Measurements from ENCODE around the gene ALDH18A1. TPM values are rescaled to one million over a fixed set of nuclear protein-coding genes. Genes with fewer than 3 reads are reported as not detected.
"Not testable (repeated sequence)": the region's sequence is repeated elsewhere in the genome, so short reads cannot be mapped to it uniquely, and the experiment has no call there.

Gene ALDH18A1
- total RNA-seq, 1 donor from 2014 or later: 25.3 TPM

DNA sequence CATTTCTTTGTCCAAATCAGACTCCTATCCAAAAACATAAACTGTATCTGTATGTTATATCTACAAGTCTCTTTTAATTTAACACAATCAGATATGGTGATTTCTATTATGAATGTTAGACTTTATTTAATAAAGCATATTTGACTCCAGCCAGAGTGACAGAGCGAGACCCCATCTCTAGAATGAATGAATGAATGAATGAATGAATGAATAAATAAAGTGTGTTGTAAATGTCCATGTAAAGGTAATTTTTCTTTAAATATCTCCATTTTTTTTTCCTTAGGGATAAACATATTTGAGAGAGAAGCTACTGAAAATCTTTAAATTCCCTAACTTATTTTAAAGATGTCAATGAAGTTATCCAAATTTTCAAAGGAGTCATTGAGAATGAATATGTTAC, 18.1 kb upstream of the ALDH18A1 start:
- Histone ChIP-seq H3K27me3 (ENCODE audit: low read depth) (no peaks in the 10 kb centered on the region), H3K27ac (no peak overlapping the region), H3K4me3 (no peak overlapping the region), H3K36me3 (peaks cover 52% of the 10 kb centered on the region), H3K9me3 (no peaks in the 10 kb centered on the region), H3K4me1 (no peaks in the 10 kb centered on the region)
- ATAC-seq (no peak), DNase-seq (no peak)
- TF ChIP-seq, protein P1, sequence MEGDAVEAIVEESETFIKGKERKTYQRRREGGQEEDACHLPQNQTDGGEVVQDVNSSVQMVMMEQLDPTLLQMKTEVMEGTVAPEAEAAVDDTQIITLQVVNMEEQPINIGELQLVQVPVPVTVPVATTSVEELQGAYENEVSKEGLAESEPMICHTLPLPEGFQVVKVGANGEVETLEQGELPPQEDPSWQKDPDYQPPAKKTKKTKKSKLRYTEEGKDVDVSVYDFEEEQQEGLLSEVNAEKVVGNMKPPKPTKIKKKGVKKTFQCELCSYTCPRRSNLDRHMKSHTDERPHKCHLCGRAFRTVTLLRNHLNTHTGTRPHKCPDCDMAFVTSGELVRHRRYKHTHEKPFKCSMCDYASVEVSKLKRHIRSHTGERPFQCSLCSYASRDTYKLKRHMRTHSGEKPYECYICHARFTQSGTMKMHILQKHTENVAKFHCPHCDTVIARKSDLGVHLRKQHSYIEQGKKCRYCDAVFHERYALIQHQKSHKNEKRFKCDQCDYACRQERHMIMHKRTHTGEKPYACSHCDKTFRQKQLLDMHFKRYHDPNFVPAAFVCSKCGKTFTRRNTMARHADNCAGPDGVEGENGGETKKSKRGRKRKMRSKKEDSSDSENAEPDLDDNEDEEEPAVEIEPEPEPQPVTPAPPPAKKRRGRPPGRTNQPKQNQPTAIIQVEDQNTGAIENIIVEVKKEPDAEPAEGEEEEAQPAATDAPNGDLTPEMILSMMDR (IDR thresholded peaks at IDR 0.05): no peak
- intact Hi-C loops (cut with DNase I): no loop called here

DNA sequence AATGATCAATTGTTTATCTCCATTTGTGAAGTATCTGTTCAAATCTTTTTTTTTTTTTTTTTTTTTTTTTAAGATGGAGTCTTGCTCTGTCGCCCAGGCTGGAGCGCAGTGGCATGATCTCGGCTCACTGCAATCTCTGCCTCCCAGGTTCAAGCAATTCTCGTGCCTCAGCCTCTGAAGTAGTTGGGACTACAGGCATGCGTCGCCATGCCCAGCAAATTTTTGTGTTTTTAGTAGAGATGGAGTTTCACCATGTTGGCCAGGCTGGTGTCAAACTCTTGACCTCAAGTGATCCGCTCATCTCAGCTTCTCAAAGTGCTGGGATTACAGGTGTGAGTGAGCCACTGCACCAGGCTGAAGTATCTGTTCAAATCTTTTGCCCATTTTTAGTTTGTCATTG, 16.1 kb upstream of the ALDH18A1 start:
- DNase-seq; H3K4me3 ChIP-seq; intact Hi-C loops (cut with DNase I); ATAC-seq; H3K4me1 ChIP-seq; H3K9me3 ChIP-seq; H3K27ac ChIP-seq; H3K27me3 ChIP-seq (ENCODE audit: low read depth): not testable (repeated sequence)
- peaks cover 44% of the 10 kb centered on the region for H3K36me3 ChIP-seq

DNA sequence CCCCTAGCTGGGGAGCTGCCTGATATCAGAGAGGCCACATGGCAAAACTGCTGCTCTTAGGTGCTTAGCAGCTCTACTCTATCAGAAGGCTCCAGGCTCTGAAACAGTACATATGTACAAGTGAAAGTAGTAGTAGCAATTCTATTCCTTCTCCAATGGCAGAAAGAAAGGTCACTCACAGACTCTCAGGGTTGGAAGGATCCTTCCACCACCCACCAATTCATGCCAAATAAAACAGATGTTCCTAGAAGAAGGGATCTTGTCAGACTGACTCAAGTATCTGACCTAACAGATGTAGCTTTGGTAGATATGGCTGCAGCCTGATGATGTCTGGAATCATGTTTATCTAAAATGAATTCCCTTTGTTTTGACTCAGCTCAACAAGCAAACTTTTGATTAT, 8.0 kb upstream of the ALDH18A1 start:
- H3K36me3 ChIP-seq: peaks cover 21% of the 10 kb centered on the region
- no peak overlapping the region for H3K4me3 ChIP-seq
- no peak overlapping the region for H3K27ac ChIP-seq
- H3K4me1 ChIP-seq: no peaks in the 10 kb centered on the region
- no peaks in the 10 kb centered on the region for H3K27me3 ChIP-seq (ENCODE audit: low read depth)
- intact Hi-C loops (cut with DNase I): no loop called here
- no peak for ATAC-seq
- no peak for DNase-seq
- H3K9me3 ChIP-seq: no peaks in the 10 kb centered on the region
- TF ChIP-seq, protein P1 (IDR thresholded peaks at IDR 0.05): no peak

DNA sequence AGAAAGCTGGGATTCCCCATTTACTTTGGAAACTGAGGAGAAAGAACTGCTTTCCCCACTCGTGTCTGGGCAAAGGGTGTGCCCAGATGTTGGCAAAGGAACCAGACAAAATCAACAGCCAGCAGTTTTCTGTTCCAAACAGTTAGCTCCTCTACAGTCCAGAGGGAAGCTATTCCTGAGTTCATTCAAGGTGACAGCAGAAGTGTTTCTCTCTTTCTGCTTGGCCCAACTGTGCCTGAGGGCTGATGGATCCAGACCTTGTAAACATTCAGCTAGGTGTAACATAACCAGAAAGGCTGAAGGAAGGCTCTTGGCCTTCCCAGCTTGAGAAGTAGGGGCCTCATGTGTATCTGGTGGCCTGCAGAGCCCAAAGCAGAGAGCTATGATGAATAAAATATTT, 7.0 kb upstream of the ALDH18A1 start:
- Histone ChIP-seq H3K36me3 (peaks cover 12% of the 10 kb centered on the region), H3K4me1 (no peaks in the 10 kb centered on the region), H3K9me3 (no peaks in the 10 kb centered on the region), H3K27ac (no peak overlapping the region), H3K27me3 (ENCODE audit: low read depth) (no peaks in the 10 kb centered on the region), H3K4me3 (no peak overlapping the region)
- intact Hi-C loops (cut with DNase I): no loop called here
- ATAC-seq (peak in 1 of 2 donors; percentile 21), DNase-seq (no peak)
- TF ChIP-seq, protein P1 (IDR thresholded peaks at IDR 0.05): no peak

DNA sequence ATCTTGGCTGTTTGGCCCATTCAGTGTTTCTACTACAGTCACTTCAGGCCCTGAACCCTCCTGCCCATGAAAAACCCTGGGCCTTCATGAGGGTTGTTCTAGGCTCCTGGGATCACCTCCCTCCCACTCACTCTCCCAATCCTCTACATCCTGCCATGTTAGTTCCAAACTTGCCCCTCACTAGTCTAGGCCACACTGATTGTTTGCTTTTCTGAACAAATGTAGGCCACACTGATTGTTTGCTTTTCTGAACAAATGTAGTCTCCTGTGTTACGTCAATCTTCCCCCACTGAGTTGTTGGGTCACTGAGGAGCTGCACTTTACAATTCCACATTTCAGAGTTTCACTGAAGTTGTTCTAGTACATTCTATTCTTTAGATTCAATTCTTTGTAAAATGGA, 5.3 kb upstream of the ALDH18A1 start:
- Histone ChIP-seq H3K36me3 (peaks cover 12% of the 10 kb centered on the region), H3K27me3 (ENCODE audit: low read depth) (no peaks in the 10 kb centered on the region), H3K4me3 (no peak overlapping the region), H3K27ac (no peak overlapping the region), H3K9me3 (no peaks in the 10 kb centered on the region), H3K4me1 (peaks cover 6% of the 10 kb centered on the region)
- intact Hi-C loops (cut with DNase I): no loop called here
- ATAC-seq: peak in 1 of 2 donors; percentile 40
- no peak for DNase-seq
- TF ChIP-seq, protein P1 (IDR thresholded peaks at IDR 0.05): no peak

DNA sequence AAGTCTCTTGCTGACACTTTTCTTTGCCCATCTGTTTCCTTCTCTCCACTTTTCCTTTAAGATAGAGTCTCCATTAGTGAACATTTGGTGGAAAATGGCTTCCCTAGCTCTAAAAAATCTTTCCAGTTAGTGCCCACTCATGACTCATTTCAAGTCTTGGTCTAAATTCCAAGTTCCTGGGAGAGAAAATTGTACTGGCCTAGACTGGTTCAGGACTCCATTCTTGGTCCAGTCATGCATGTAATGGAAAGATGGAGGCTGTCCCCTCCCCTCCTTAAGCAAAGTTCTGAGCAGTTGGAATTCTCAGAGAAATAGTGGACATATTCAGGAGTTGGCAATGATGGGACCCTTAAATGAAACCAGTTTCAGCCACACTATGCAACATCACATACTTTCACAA, 3.8 kb upstream of the ALDH18A1 start:
- H3K4me1 ChIP-seq: peaks cover 15% of the 10 kb centered on the region
- no peak overlapping the region for H3K4me3 ChIP-seq
- H3K36me3 ChIP-seq: peaks cover 12% of the 10 kb centered on the region
- ATAC-seq (no peak), DNase-seq (no peak)
- H3K27me3 ChIP-seq (ENCODE audit: low read depth): no peaks in the 10 kb centered on the region
- H3K9me3 ChIP-seq: no peaks in the 10 kb centered on the region
- intact Hi-C loops (cut with DNase I): no loop called here
- H3K27ac ChIP-seq: no peak overlapping the region
- TF ChIP-seq, protein P1 (IDR thresholded peaks at IDR 0.05): no peak

Measured in lower lobe of right lung (tissue), 2 donors.